Measurements from ENCODE around the gene PPP1R36.

DNA sequence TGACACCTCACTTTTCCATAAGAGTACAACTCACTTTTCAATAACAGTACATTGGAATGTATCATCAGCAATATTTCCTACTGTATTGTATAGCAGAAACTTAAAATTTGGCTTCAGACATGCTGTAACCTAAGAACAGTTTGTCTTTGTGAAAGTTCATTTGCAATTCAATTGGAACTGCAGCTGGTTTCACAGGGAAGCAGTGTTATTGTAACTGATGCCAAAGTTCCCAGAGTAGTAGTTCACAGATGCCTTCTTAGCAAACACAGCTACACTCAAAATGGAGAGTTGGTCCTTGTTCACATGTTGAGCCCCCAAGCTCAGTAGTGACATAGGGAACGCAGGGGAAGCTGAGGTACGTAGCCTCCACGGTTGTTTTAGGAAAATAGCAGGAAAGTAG is 23.3 kb downstream of the PPP1R36 start:
- TF ChIP-seq, protein P1, sequence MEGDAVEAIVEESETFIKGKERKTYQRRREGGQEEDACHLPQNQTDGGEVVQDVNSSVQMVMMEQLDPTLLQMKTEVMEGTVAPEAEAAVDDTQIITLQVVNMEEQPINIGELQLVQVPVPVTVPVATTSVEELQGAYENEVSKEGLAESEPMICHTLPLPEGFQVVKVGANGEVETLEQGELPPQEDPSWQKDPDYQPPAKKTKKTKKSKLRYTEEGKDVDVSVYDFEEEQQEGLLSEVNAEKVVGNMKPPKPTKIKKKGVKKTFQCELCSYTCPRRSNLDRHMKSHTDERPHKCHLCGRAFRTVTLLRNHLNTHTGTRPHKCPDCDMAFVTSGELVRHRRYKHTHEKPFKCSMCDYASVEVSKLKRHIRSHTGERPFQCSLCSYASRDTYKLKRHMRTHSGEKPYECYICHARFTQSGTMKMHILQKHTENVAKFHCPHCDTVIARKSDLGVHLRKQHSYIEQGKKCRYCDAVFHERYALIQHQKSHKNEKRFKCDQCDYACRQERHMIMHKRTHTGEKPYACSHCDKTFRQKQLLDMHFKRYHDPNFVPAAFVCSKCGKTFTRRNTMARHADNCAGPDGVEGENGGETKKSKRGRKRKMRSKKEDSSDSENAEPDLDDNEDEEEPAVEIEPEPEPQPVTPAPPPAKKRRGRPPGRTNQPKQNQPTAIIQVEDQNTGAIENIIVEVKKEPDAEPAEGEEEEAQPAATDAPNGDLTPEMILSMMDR (conservative IDR thresholded peaks at IDR 0.05; ENCODE audit: low read depth, low read length) = no peak
- no peak for TF ChIP-seq POLR2A (IDR thresholded peaks at IDR 0.05; ENCODE audit: low read depth, low read length)
- TF ChIP-seq MXI1 (IDR thresholded peaks at IDR 0.05; ENCODE audit: borderline replicate concordance, low read depth, low read length) = no peak
- TF ChIP-seq RAD21 (IDR thresholded peaks at IDR 0.05; ENCODE audit: low read length) = no peak
